IMR-90 (cell line): ENCODE results near the gene APOL2. TPM values are rescaled to one million over a fixed set of nuclear protein-coding genes. Genes with fewer than 3 reads are reported as not detected.

Source experiments
- ATAC-seq: fragments of 200-7000 bp; cut with Tn5 transposase; 2 replicates; pipeline ENCODE4 v1.9.1; 2020; ENCODE audit warnings: low read depth, mild to moderate bottlenecking, moderate library complexity
- BruUV-seq: library from RNA; stranded (reverse); fragments of 400-500 nt; replicated peaks from 2 replicates; lab custom pipeline; 2021; lab: Mats Ljungman, UMichigan
- CTCF ChIA-PET: fragments of 300-600 bp; formaldehyde crosslinking; extraction: SDS; loops from one replicate; lab custom pipeline; 2021; ENCODE audit warnings: antibody characterized with exemption; lab: Yijun Ruan, JAX
- POLR2A ChIA-PET: fragments of 300-600 bp; sonication (Branson Sonifier 250); formaldehyde crosslinking; loops from one replicate; lab custom pipeline; 2022; ENCODE audit warnings: antibody characterized with exemption; ENCODE audit not compliant: unreplicated experiment; lab: Charles Lee
- DNase-seq: peaks from one replicate; pipeline ENCODE4 v3.0.0; 2013
- H2AFZ ChIP-seq: replicated peaks from 2 replicates; pipeline ENCODE3; 2013; ENCODE audit warnings: low read length, mild to moderate bottlenecking; ENCODE audit not compliant: poor library complexity
- H2AK5ac ChIP-seq: 2 replicates; pipeline ENCODE4 v1.6.1; 2013; ENCODE audit warnings: low read depth, low read length, inconsistent platforms
- H2AK9ac ChIP-seq: replicated peaks from 2 replicates; pipeline ENCODE3; 2013; ENCODE audit warnings: mild to moderate bottlenecking, low read depth, low read length, moderate library complexity; ENCODE audit not compliant: poor library complexity
- H2BK120ac ChIP-seq: 2 replicates; pipeline ENCODE4 v1.6.1; 2013; ENCODE audit warnings: low read depth, low read length, inconsistent platforms
- H2BK15ac ChIP-seq: 3 replicates; pipeline ENCODE4 v1.6.1; 2013; ENCODE audit warnings: low read depth, low read length, inconsistent platforms
- H2BK20ac ChIP-seq: 2 replicates; pipeline ENCODE4 v1.6.1; 2013; ENCODE audit warnings: low read depth, mild to moderate bottlenecking, inconsistent platforms, low read length, moderate library complexity
- H2BK5ac ChIP-seq: 2 replicates; pipeline ENCODE4 v1.6.1; 2013; ENCODE audit warnings: mild to moderate bottlenecking, low read depth, low read length, inconsistent platforms; ENCODE audit not compliant: poor library complexity, severe bottlenecking
- H3K14ac ChIP-seq: replicated peaks from 2 replicates; pipeline ENCODE4 v1.6.1; 2013; ENCODE audit warnings: low read depth, low read length, inconsistent platforms
- H3K18ac ChIP-seq: 2 replicates; pipeline ENCODE4 v1.6.1; 2013; ENCODE audit warnings: low read depth, low read length, control low read depth
- H3K23ac ChIP-seq: 2 replicates; pipeline ENCODE4 v1.6.1; 2013; ENCODE audit warnings: low read depth, low read length, inconsistent platforms
- H3K27ac ChIP-seq: 2 replicates; pipeline ENCODE4 v1.5.1; 2013; ENCODE audit warnings: mild to moderate bottlenecking, control low read depth, low read length; ENCODE audit not compliant: insufficient read depth
- H3K27me3 ChIP-seq: 2 replicates; pipeline ENCODE4 v1.6.1; 2013; ENCODE audit warnings: low read length; ENCODE audit not compliant: control insufficient read depth, insufficient read depth
- H3K36me3 ChIP-seq: 2 replicates; pipeline ENCODE4 v1.6.1; 2013; ENCODE audit warnings: low read length, mixed read lengths; ENCODE audit not compliant: control insufficient read depth, insufficient read depth
- H3K4ac ChIP-seq: 2 replicates; pipeline ENCODE4 v1.6.1; 2013; ENCODE audit warnings: low read depth, low read length, inconsistent platforms
- H3K4me1 ChIP-seq: 2 replicates; pipeline ENCODE4 v1.6.1; 2013; ENCODE audit warnings: low read length, mixed read lengths; ENCODE audit not compliant: control insufficient read depth, insufficient read depth
- H3K4me2 ChIP-seq: 2 replicates; pipeline ENCODE4 v1.6.1; 2013; ENCODE audit warnings: low read depth, mild to moderate bottlenecking, control low read depth, low read length, moderate library complexity
- H3K4me3 ChIP-seq: 2 replicates; pipeline ENCODE4 v1.5.1; 2013; ENCODE audit warnings: low read depth, mild to moderate bottlenecking, control low read depth, low read length, moderate library complexity; ENCODE audit not compliant: insufficient read depth
- H3K56ac ChIP-seq: 2 replicates; pipeline ENCODE4 v1.6.1; 2013; ENCODE audit warnings: low read length, inconsistent platforms; ENCODE audit not compliant: insufficient read depth; ENCODE audit errors: extremely low read depth
- H3K79me1 ChIP-seq, 2 experiments: 2 replicates each; pipeline ENCODE4 v1.6.1; 2013; ENCODE audit warnings: low read length in 2 of 2, inconsistent platforms in 1 of 2, low read depth in 1 of 2
- H3K9ac ChIP-seq: 2 replicates; pipeline ENCODE4 v1.6.1; 2013; ENCODE audit warnings: low read depth, low read length, control low read depth
- H3K9me1 ChIP-seq: 2 replicates; pipeline ENCODE4 v1.6.1; 2013; ENCODE audit warnings: low read length, inconsistent platforms; ENCODE audit not compliant: insufficient read depth
- H3K9me3 ChIP-seq: 2 replicates; pipeline ENCODE4 v1.6.1; 2013; ENCODE audit warnings: low read length; ENCODE audit not compliant: control insufficient read depth, insufficient read depth
- H4K20me1 ChIP-seq: 2 replicates; pipeline ENCODE4 v1.6.1; 2013; ENCODE audit warnings: low read length, inconsistent platforms; ENCODE audit not compliant: insufficient read depth
- H4K5ac ChIP-seq: 2 replicates; pipeline ENCODE4 v1.6.1; 2013; ENCODE audit warnings: mild to moderate bottlenecking, low read depth, low read length, control low read depth
- H4K8ac ChIP-seq, 2 experiments: 2 replicates each; pipeline ENCODE4 v1.6.1; 2013; ENCODE audit warnings: low read depth in 2 of 2, low read length in 2 of 2, control low read depth in 1 of 2, inconsistent platforms in 1 of 2
- H4K91ac ChIP-seq: 2 replicates; pipeline ENCODE4 v1.6.1; 2013; ENCODE audit warnings: low read depth, low read length, inconsistent platforms; ENCODE audit not compliant: insufficient read depth
- BHLHE40 ChIP-seq: fragments of 150-350 bp; IDR thresholded peaks from 2 replicates; pipeline ENCODE4 v1.6.1; 2016; ENCODE audit warnings: mild to moderate bottlenecking, low read depth, low read length
- CEBPB ChIP-seq: IDR thresholded peaks from 2 replicates; pipeline ENCODE4 v1.6.1; 2012; ENCODE audit warnings: low read depth, low read length, improper control_type of control experiment
- CHD1 ChIP-seq: IDR thresholded peaks from 2 replicates; pipeline ENCODE4 v1.6.1; 2012; ENCODE audit warnings: low read depth, low read length, improper control_type of control experiment
- FOS ChIP-seq: fragments of 150-350 bp; IDR thresholded peaks from 2 replicates; pipeline ENCODE4 v1.6.1; 2016; ENCODE audit warnings: low read depth, low read length
- MAFK ChIP-seq: IDR thresholded peaks from 2 replicates; pipeline ENCODE4 v1.6.1; 2012; ENCODE audit warnings: low read depth, low read length, improper control_type of control experiment
- MAZ ChIP-seq: IDR thresholded peaks from 2 replicates; pipeline ENCODE4 v1.6.1; 2012; ENCODE audit warnings: low read depth, mild to moderate bottlenecking, low read length, improper control_type of control experiment, moderate library complexity, borderline replicate concordance
- MXI1 ChIP-seq: IDR thresholded peaks from 2 replicates; pipeline ENCODE4 v1.6.1; 2012; ENCODE audit warnings: low read depth, mild to moderate bottlenecking, low read length, moderate library complexity, borderline replicate concordance
- NFE2L2 ChIP-seq: fragments of 150-350 bp; IDR thresholded peaks from 2 replicates; pipeline ENCODE4 v1.6.1; 2016; ENCODE audit warnings: low read depth, mild to moderate bottlenecking, low read length
- POLR2A ChIP-seq: IDR thresholded peaks from 2 replicates; pipeline ENCODE4 v1.6.1; 2012; ENCODE audit warnings: mild to moderate bottlenecking, low read depth, low read length
- RAD21 ChIP-seq: IDR thresholded peaks from 2 replicates; pipeline ENCODE4 v1.6.1; 2012; ENCODE audit warnings: low read length, improper control_type of control experiment
- RCOR1 ChIP-seq: IDR thresholded peaks from 2 replicates; pipeline ENCODE4 v1.6.1; 2012; ENCODE audit warnings: mild to moderate bottlenecking, low read length, improper control_type of control experiment; ENCODE audit not compliant: insufficient replicate concordance
- RFX5 ChIP-seq: IDR thresholded peaks from 2 replicates; pipeline ENCODE4 v1.8.0; 2012; ENCODE audit warnings: low read depth, mild to moderate bottlenecking, low read length, moderate library complexity
- SMC3 ChIP-seq: fragments of 150-350 bp; IDR thresholded peaks from 2 replicates; pipeline ENCODE4 v1.6.1; 2016; ENCODE audit warnings: low read depth, mild to moderate bottlenecking, antibody characterized with exemption, low read length, moderate library complexity
- WGBS, 2 experiments: methylation state at CpG; one replicate each; pipeline versions ENCODE4 v1.1.5 to v1.1.7; 2013; ENCODE audit warnings: missing lambda C conversion rate in 2 of 2; ENCODE audit not compliant: insufficient read length in 1 of 2; ENCODE audit errors: extremely low coverage in 2 of 2; 5-methylcytosine and 5-hydroxymethylcytosine counted together
- dilution Hi-C: fragments of 300-500 bp; cut with HindIII; formaldehyde crosslinking; loops from one replicate; pipeline ENCODE4 v1.14.3; 2018; ENCODE audit warnings: low sequenced_read_pairs; ENCODE audit not compliant: unreplicated experiment
- in situ Hi-C: fragments of 300-500 bp; cut with MboI; formaldehyde crosslinking; loops from 3 replicates; pipeline ENCODE4 v1.14.3; 2019; ENCODE audit warnings: low sequenced_read_pairs, inconsistent platforms, mixed read lengths
- intact Hi-C: fragments of 100-400 bp; cut with micrococcal nuclease; formaldehyde crosslinking; loops from 2 replicates; pipeline ENCODE4 v1.10.0; 2022
- polyA plus RNA-seq, 3 experiments: library from polyadenylated mRNA; depleted of rRNA; stranded (reverse); fragments of >200 nt; gene quantifications; 2 replicates each; pipeline ENCODE4 v1.2.3, GENCODE V29; 2012; ENCODE audit warnings: low replicate concordance in 1 of 3
- total RNA-seq: library from RNA; depleted of rRNA; stranded (reverse); fragments of >200 nt; gene quantifications from 2 replicates; pipeline ENCODE4 v1.2.3, GENCODE V29; 2012
- TF ChIP-seq, protein P1 (sequence below): conservative IDR thresholded peaks from 2 replicates; pipeline ENCODE4 v1.5.1; 2012; ENCODE audit warnings: mild to moderate bottlenecking, low read depth, low read length, improper control_type of control experiment
- TF ChIP-seq, protein P2 (sequence below): fragments of 150-350 bp; IDR thresholded peaks from 2 replicates; pipeline ENCODE4 v1.6.1; 2017; ENCODE audit warnings: mild to moderate bottlenecking, antibody characterized with exemption, low read length, low read depth
- TF ChIP-seq, protein P3 (sequence below): fragments of 150-350 bp; IDR thresholded peaks from 2 replicates; pipeline ENCODE4 v1.6.1; 2016; ENCODE audit warnings: low read depth, mild to moderate bottlenecking, low read length, moderate library complexity, borderline replicate concordance

APOL2 gene
- total and polyA plus RNA-seq, 2 of the 4 experiments (the other 2 are of a cell fraction), result 13.1 to 57.5 TPM

DNA sequence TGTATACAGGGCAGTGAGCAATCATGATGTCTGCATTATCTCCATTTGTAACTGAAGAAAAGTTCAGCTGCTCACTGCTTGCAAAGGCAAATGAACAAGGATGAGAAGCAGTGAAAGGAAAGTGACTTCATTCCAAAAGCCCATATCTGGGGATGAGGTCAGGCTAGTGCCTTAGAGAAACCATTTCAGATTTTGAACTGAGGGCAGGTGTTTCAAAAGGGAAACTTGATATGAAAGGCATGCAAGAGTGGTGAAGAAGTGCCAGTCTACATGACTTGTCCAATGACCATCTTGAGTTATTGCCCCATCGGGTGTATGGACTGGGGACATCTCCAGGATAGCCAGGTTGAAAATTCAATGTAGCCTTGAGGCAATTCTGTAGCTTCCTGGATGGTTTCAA lies 30.4 kb downstream of the APOL2 start:
- no CpG with 5 or more reads among the region's 1 CpG for WGBS, 2 experiments

More for the DNA sequence above, 30.4 kb downstream of the APOL2 start:
- Histone ChIP-seq H3K9me3 (0 out of 2 replicates have a peak, but pooled peaks cover 2% of the 10 kb centered on the region), H4K5ac (no peak overlapping the region), H3K9ac (no peak overlapping the region), H3K36me3 (no peaks in the 10 kb centered on the region), H3K4ac (no peak overlapping the region), H2AK9ac (no peak overlapping the region), H3K27me3 (peaks cover 24% of the 10 kb centered on the region), H3K4me3 (no peak overlapping the region), H3K79me1 (no peaks in the 10 kb centered on the region), H2AFZ (no peak overlapping the region), H2BK120ac (no peak overlapping the region), H4K91ac (no peak overlapping the region), H3K18ac (no peak overlapping the region), H2BK15ac (no peak overlapping the region), H3K9me1 (no peaks in the 10 kb centered on the region; the same call in 1 of the 2 replicates), H4K8ac (no peak overlapping the region), H2BK5ac (no peak overlapping the region), H3K4me1 (no peaks in the 10 kb centered on the region), H3K23ac (no peak overlapping the region), H2BK20ac (no peak overlapping the region), H3K27ac (no peak overlapping the region), H3K14ac (no peak overlapping the region), H4K20me1 (no peaks in the 10 kb centered on the region), H3K56ac (no peak overlapping the region), H2AK5ac (no peak overlapping the region), H3K4me2 (no peak overlapping the region)
- ChIA-PET CTCF (no interaction called here), POLR2A (no interaction called here)
- DNase-seq, result no peak
- TF ChIP-seq BHLHE40 (no peak), RCOR1 (no peak), MAZ (no peak), CHD1 (no peak), FOS (no peak), POLR2A (no peak), CEBPB (no peak), RFX5 (no peak), SMC3 (no peak), MXI1 (no peak), MAFK (no peak), RAD21 (no peak), NFE2L2 (no peak)
- TF ChIP-seq, protein P1, sequence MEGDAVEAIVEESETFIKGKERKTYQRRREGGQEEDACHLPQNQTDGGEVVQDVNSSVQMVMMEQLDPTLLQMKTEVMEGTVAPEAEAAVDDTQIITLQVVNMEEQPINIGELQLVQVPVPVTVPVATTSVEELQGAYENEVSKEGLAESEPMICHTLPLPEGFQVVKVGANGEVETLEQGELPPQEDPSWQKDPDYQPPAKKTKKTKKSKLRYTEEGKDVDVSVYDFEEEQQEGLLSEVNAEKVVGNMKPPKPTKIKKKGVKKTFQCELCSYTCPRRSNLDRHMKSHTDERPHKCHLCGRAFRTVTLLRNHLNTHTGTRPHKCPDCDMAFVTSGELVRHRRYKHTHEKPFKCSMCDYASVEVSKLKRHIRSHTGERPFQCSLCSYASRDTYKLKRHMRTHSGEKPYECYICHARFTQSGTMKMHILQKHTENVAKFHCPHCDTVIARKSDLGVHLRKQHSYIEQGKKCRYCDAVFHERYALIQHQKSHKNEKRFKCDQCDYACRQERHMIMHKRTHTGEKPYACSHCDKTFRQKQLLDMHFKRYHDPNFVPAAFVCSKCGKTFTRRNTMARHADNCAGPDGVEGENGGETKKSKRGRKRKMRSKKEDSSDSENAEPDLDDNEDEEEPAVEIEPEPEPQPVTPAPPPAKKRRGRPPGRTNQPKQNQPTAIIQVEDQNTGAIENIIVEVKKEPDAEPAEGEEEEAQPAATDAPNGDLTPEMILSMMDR, result no peak
- TF ChIP-seq, protein P2, sequence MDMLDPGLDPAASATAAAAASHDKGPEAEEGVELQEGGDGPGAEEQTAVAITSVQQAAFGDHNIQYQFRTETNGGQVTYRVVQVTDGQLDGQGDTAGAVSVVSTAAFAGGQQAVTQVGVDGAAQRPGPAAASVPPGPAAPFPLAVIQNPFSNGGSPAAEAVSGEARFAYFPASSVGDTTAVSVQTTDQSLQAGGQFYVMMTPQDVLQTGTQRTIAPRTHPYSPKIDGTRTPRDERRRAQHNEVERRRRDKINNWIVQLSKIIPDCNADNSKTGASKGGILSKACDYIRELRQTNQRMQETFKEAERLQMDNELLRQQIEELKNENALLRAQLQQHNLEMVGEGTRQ, result no peak
- TF ChIP-seq, protein P3, sequence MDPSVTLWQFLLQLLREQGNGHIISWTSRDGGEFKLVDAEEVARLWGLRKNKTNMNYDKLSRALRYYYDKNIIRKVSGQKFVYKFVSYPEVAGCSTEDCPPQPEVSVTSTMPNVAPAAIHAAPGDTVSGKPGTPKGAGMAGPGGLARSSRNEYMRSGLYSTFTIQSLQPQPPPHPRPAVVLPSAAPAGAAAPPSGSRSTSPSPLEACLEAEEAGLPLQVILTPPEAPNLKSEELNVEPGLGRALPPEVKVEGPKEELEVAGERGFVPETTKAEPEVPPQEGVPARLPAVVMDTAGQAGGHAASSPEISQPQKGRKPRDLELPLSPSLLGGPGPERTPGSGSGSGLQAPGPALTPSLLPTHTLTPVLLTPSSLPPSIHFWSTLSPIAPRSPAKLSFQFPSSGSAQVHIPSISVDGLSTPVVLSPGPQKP, result no peak
- BruUV-seq, result no TSS peak
- intact Hi-C loops, result no loop called here
- no peak for ATAC-seq
- dilution Hi-C loops, result no loop called here
- in situ Hi-C loops, result no loop called here
